GM23338 (cell line): Measurements from ENCODE around the gene TCERG1L. TPM values are rescaled to one million over a fixed set of nuclear protein-coding genes. Genes with fewer than 3 reads are reported as not detected.

ENCODE experiments used
- ATAC-seq: fragments of 200-7000 bp; cut with Tn5 transposase; 3 replicates; pipeline ENCODE4 v1.9.1; 2020
- DNase-seq: peaks from one replicate; pipeline ENCODE4 v3.0.0-alpha.2; 2015; ENCODE audit warnings: low spot score
- H2AFZ ChIP-seq: fragments of 200-600 bp; sonication (generic); 2 replicates; pipeline ENCODE4 v1.8.0; 2016; ENCODE audit warnings: antibody characterized with exemption, mild to moderate bottlenecking, moderate library complexity
- H3F3A ChIP-seq: fragments of 200-600 bp; sonication (generic); replicated peaks from 2 replicates; pipeline ENCODE4 v1.8.0; 2017; ENCODE audit warnings: antibody characterized with exemption, mixed run types, low read depth
- H3K27ac ChIP-seq: fragments of 200-600 bp; sonication (generic); 2 replicates; pipeline ENCODE4 v1.6.1; 2016; ENCODE audit warnings: low read depth
- H3K27me3 ChIP-seq: fragments of 200-600 bp; sonication (generic); 2 replicates; pipeline ENCODE4 v1.8.0; 2016; ENCODE audit warnings: mild to moderate bottlenecking, mixed run types, moderate library complexity; ENCODE audit not compliant: insufficient read depth
- H3K36me3 ChIP-seq: fragments of 200-600 bp; sonication (generic); 2 replicates; pipeline ENCODE4 v1.8.0; 2016; ENCODE audit warnings: mild to moderate bottlenecking; ENCODE audit not compliant: insufficient read depth
- H3K4me1 ChIP-seq: fragments of 200-600 bp; sonication (generic); 2 replicates; pipeline ENCODE4 v1.8.0; 2016; ENCODE audit warnings: mild to moderate bottlenecking, moderate library complexity; ENCODE audit not compliant: insufficient read depth
- H3K4me2 ChIP-seq: fragments of 200-600 bp; sonication (generic); 2 replicates; pipeline ENCODE4 v1.7.1; 2017; ENCODE audit warnings: mixed run types
- H3K4me3 ChIP-seq: fragments of 200-600 bp; sonication (generic); 2 replicates; pipeline ENCODE4 v1.6.1; 2016; ENCODE audit warnings: mixed run types
- H3K79me2 ChIP-seq: fragments of 200-600 bp; sonication (generic); replicated peaks from 2 replicates; pipeline ENCODE4 v1.8.0; 2017; ENCODE audit warnings: mild to moderate bottlenecking; ENCODE audit not compliant: insufficient read depth
- H3K9me2 ChIP-seq: fragments of 200-600 bp; sonication (generic); 2 replicates; pipeline ENCODE4 v1.8.0; 2017; ENCODE audit not compliant: insufficient read depth
- H4K20me1 ChIP-seq: fragments of 200-600 bp; sonication (generic); replicated peaks from 2 replicates; pipeline ENCODE4 v1.8.0; 2017; ENCODE audit warnings: mild to moderate bottlenecking; ENCODE audit not compliant: insufficient read depth
- H3K27ac Mint-ChIP-seq: 2 replicates; pipeline ENCODE4 v1.8.0; 2020; ENCODE audit warnings: inconsistent platforms, mild to moderate bottlenecking, moderate library complexity, mixed read lengths
- H3K27me3 Mint-ChIP-seq: 3 replicates; pipeline ENCODE4 v1.8.0; 2022; ENCODE audit warnings: low read depth, mild to moderate bottlenecking, moderate library complexity, mixed read lengths, inconsistent platforms; ENCODE audit not compliant: insufficient read depth, poor library complexity
- H3K36me3 Mint-ChIP-seq: 3 replicates; pipeline ENCODE4 v1.8.0; 2021; ENCODE audit warnings: low read depth, mild to moderate bottlenecking, inconsistent platforms, moderate library complexity, mixed read lengths
- H3K4me1 Mint-ChIP-seq: 3 replicates; pipeline ENCODE4 v1.8.0; 2020; ENCODE audit warnings: mild to moderate bottlenecking, inconsistent platforms, mixed read lengths
- H3K4me3 Mint-ChIP-seq: 3 replicates; pipeline ENCODE4 v1.8.0; 2021; ENCODE audit warnings: moderate library complexity, mild to moderate bottlenecking, inconsistent platforms, mixed read lengths
- H3K9me3 Mint-ChIP-seq: 3 replicates; pipeline ENCODE4 v1.8.0; 2020; ENCODE audit warnings: moderate library complexity, mild to moderate bottlenecking, inconsistent platforms, mixed read lengths
- CREB1 ChIP-seq: fragments of 250-450 bp; sonication (Bioruptor Pico); IDR thresholded peaks from 2 replicates; pipeline ENCODE4 v1.5.0; 2020; ENCODE audit warnings: low read depth, mild to moderate bottlenecking, moderate library complexity
- EZH2 ChIP-seq: fragments of 200-600 bp; sonication (generic); IDR thresholded peaks from one replicate; pipeline ENCODE4 v1.8.0; 2017; ENCODE audit warnings: antibody characterized with exemption, mild to moderate bottlenecking, low read depth; ENCODE audit not compliant: unreplicated experiment
- EZH2phosphoT487 ChIP-seq: fragments of 200-600 bp; sonication (generic); IDR thresholded peaks from one replicate; pipeline ENCODE4 v1.8.1; 2018; ENCODE audit warnings: antibody characterized with exemption; ENCODE audit not compliant: unreplicated experiment
- JUNB ChIP-seq: IDR thresholded peaks from one replicate; pipeline ENCODE4 v1.6.1; 2016; ENCODE audit warnings: antibody characterized with exemption; ENCODE audit not compliant: unreplicated experiment
- NANOG ChIP-seq: IDR thresholded peaks from 2 replicates; pipeline ENCODE4 v1.6.1; 2016; ENCODE audit warnings: antibody characterized with exemption, borderline replicate concordance
- POLR2AphosphoS5 ChIP-seq: IDR thresholded peaks from 2 replicates; pipeline ENCODE4 v1.6.1; 2016; ENCODE audit warnings: antibody characterized with exemption, low read depth
- STAT1 ChIP-seq: IDR thresholded peaks from one replicate; pipeline ENCODE4 v1.6.1; 2016; ENCODE audit warnings: antibody characterized with exemption; ENCODE audit not compliant: unreplicated experiment
- ZNF114 ChIP-seq: fragments of 250-450 bp; sonication (Bioruptor Pico); IDR thresholded peaks from 2 replicates; pipeline ENCODE4 v1.5.0; 2020; ENCODE audit warnings: mild to moderate bottlenecking, moderate library complexity
- ZNF331 ChIP-seq: fragments of 250-450 bp; sonication (Bioruptor Pico); IDR thresholded peaks from 2 replicates; pipeline ENCODE4 v1.5.0; 2020; ENCODE audit warnings: low read depth, mild to moderate bottlenecking, moderate library complexity
- polyA plus RNA-seq: library from polyadenylated mRNA; unstranded; fragments of >200 nt; fragmentation: Nextera tagmentation; extraction: Ambion mirVana; gene quantifications from 2 replicates; pipeline ENCODE4 v1.2.1, GENCODE V29; 2016
- total RNA-seq: library from RNA; depleted of rRNA; stranded (reverse); fragments of >200 nt; shearing (Covaris generic); gene quantifications from 2 replicates; pipeline ENCODE4 v1.2.3, GENCODE V29; 2014
- TF ChIP-seq, protein P1 (sequence below): IDR thresholded peaks from 2 replicates; pipeline ENCODE4 v1.6.1; 2016; ENCODE audit warnings: antibody characterized with exemption
- TF ChIP-seq, protein P2 (sequence below): IDR thresholded peaks from one replicate; pipeline ENCODE4 v1.6.1; 2018; ENCODE audit warnings: antibody characterized with exemption; ENCODE audit not compliant: unreplicated experiment
- TF ChIP-seq, protein P3 (sequence below): fragments of 250-450 bp; sonication (Bioruptor Pico); IDR thresholded peaks from 2 replicates; pipeline ENCODE4 v1.5.0; 2020; ENCODE audit warnings: mild to moderate bottlenecking, moderate library complexity
- TF ChIP-seq, protein P4 (sequence below), 2 experiments: fragments of 200-600 bp in 1 of 2; sonication (generic) in 1 of 2; conservative IDR thresholded peaks; 2 replicates each; pipeline versions ENCODE4 v1.5.1 to v1.6.1; 2016 to 2017; ENCODE audit warnings: antibody characterized with exemption in 2 of 2, low read depth in 2 of 2, mild to moderate bottlenecking in 2 of 2, moderate library complexity in 1 of 2

TCERG1L gene
- total and polyA plus RNA-seq, 2 experiments from 2014 or later: 3.9 to 5.5 TPM

DNA sequence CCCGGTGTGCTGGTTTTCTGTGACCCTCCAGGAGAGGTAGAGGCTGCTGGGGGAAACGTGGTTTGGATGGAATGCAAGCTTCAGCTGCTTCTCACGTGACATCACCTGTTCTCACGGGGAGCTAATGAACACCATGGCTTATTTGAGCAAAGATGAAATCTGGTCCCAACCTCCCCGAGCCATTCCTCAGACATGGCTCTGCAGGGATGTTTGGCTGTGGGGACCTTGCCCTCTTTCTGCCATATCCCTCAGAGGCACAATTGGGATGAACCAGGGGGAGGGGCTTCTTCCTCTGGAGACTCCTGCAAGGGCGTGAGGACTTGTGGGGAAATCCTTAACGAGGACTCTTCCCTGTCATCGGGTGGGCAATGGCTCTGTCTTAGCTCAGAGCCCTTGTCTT is 236.8 kb downstream of the TCERG1L start (continued):
- TF ChIP-seq ZNF114 (CRISPR knock-in tag) (no peak), POLR2AphosphoS5 (no peak)

DNA sequence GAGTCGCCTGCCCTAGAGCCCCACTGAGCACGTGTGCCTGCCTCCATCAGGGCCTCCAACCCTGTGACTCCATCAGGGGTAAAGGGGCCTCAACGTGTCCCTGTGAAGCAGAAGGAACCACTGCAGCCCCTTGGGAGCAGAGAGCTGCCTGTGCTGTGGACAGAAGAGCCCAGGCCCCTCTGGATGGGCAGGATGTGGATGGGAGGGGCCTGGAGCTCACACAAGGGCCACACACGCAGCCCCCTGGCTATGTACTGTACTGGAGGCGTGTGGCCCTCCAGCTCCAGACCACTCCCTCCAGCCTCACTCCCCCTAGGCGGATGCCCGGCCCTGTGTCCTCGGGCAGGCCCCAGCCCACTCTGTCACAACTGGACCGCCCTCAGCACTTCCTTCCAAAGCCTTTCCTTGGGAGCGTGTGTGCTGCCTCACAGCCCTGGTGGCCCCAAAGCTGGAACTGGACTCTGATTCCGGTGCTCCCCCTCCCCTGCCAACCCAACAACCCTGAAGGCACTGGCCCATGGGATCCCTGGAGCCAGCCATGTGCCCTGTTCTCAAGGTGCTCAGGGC is 238.0 kb downstream of the TCERG1L start:
- Histone ChIP-seq H3K27ac (no peak overlapping the region), H3K36me3 (no peaks in the 10 kb centered on the region), H3K9me2 (no peaks in the 10 kb centered on the region), H3K79me2 (no peaks in the 10 kb centered on the region), H3K4me1 (peaks cover 6% of the 10 kb centered on the region; the same call in 1 of the 2 replicates), H3K27me3 (no peaks in the 10 kb centered on the region), H4K20me1 (no peaks in the 10 kb centered on the region), H3K4me3 (no peak overlapping the region), H3F3A (peaks cover 7% of the 10 kb centered on the region), H2AFZ (no peak overlapping the region), H3K4me2 (no peak overlapping the region)
- Mint-ChIP-seq H3K9me3 (peaks cover 41% of the 10 kb centered on the region), H3K4me3 (no peak overlapping the region), H3K27ac (no peak overlapping the region), H3K4me1 (peaks cover 3% of the 10 kb centered on the region; the same call in 2 of the 3 replicates), H3K36me3 (0 out of 3 replicates have a peak, but pooled peaks cover 2% of the 10 kb centered on the region), H3K27me3 (peaks cover 4% of the 10 kb centered on the region)
- no peak for ATAC-seq
- TF ChIP-seq NANOG (no peak), ZNF114 (CRISPR knock-in tag) (no peak), CREB1 (CRISPR knock-in tag) (no peak), EZH2 (no peak), ZNF331 (CRISPR knock-in tag) (no peak), JUNB (no peak), EZH2phosphoT487 (no peak), POLR2AphosphoS5 (no peak), STAT1 (no peak)
- TF ChIP-seq, protein P1, sequence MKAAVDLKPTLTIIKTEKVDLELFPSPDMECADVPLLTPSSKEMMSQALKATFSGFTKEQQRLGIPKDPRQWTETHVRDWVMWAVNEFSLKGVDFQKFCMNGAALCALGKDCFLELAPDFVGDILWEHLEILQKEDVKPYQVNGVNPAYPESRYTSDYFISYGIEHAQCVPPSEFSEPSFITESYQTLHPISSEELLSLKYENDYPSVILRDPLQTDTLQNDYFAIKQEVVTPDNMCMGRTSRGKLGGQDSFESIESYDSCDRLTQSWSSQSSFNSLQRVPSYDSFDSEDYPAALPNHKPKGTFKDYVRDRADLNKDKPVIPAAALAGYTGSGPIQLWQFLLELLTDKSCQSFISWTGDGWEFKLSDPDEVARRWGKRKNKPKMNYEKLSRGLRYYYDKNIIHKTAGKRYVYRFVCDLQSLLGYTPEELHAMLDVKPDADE: no peak
- TF ChIP-seq, protein P2, sequence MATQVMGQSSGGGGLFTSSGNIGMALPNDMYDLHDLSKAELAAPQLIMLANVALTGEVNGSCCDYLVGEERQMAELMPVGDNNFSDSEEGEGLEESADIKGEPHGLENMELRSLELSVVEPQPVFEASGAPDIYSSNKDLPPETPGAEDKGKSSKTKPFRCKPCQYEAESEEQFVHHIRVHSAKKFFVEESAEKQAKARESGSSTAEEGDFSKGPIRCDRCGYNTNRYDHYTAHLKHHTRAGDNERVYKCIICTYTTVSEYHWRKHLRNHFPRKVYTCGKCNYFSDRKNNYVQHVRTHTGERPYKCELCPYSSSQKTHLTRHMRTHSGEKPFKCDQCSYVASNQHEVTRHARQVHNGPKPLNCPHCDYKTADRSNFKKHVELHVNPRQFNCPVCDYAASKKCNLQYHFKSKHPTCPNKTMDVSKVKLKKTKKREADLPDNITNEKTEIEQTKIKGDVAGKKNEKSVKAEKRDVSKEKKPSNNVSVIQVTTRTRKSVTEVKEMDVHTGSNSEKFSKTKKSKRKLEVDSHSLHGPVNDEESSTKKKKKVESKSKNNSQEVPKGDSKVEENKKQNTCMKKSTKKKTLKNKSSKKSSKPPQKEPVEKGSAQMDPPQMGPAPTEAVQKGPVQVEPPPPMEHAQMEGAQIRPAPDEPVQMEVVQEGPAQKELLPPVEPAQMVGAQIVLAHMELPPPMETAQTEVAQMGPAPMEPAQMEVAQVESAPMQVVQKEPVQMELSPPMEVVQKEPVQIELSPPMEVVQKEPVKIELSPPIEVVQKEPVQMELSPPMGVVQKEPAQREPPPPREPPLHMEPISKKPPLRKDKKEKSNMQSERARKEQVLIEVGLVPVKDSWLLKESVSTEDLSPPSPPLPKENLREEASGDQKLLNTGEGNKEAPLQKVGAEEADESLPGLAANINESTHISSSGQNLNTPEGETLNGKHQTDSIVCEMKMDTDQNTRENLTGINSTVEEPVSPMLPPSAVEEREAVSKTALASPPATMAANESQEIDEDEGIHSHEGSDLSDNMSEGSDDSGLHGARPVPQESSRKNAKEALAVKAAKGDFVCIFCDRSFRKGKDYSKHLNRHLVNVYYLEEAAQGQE: no peak
- TF ChIP-seq, protein P3, sequence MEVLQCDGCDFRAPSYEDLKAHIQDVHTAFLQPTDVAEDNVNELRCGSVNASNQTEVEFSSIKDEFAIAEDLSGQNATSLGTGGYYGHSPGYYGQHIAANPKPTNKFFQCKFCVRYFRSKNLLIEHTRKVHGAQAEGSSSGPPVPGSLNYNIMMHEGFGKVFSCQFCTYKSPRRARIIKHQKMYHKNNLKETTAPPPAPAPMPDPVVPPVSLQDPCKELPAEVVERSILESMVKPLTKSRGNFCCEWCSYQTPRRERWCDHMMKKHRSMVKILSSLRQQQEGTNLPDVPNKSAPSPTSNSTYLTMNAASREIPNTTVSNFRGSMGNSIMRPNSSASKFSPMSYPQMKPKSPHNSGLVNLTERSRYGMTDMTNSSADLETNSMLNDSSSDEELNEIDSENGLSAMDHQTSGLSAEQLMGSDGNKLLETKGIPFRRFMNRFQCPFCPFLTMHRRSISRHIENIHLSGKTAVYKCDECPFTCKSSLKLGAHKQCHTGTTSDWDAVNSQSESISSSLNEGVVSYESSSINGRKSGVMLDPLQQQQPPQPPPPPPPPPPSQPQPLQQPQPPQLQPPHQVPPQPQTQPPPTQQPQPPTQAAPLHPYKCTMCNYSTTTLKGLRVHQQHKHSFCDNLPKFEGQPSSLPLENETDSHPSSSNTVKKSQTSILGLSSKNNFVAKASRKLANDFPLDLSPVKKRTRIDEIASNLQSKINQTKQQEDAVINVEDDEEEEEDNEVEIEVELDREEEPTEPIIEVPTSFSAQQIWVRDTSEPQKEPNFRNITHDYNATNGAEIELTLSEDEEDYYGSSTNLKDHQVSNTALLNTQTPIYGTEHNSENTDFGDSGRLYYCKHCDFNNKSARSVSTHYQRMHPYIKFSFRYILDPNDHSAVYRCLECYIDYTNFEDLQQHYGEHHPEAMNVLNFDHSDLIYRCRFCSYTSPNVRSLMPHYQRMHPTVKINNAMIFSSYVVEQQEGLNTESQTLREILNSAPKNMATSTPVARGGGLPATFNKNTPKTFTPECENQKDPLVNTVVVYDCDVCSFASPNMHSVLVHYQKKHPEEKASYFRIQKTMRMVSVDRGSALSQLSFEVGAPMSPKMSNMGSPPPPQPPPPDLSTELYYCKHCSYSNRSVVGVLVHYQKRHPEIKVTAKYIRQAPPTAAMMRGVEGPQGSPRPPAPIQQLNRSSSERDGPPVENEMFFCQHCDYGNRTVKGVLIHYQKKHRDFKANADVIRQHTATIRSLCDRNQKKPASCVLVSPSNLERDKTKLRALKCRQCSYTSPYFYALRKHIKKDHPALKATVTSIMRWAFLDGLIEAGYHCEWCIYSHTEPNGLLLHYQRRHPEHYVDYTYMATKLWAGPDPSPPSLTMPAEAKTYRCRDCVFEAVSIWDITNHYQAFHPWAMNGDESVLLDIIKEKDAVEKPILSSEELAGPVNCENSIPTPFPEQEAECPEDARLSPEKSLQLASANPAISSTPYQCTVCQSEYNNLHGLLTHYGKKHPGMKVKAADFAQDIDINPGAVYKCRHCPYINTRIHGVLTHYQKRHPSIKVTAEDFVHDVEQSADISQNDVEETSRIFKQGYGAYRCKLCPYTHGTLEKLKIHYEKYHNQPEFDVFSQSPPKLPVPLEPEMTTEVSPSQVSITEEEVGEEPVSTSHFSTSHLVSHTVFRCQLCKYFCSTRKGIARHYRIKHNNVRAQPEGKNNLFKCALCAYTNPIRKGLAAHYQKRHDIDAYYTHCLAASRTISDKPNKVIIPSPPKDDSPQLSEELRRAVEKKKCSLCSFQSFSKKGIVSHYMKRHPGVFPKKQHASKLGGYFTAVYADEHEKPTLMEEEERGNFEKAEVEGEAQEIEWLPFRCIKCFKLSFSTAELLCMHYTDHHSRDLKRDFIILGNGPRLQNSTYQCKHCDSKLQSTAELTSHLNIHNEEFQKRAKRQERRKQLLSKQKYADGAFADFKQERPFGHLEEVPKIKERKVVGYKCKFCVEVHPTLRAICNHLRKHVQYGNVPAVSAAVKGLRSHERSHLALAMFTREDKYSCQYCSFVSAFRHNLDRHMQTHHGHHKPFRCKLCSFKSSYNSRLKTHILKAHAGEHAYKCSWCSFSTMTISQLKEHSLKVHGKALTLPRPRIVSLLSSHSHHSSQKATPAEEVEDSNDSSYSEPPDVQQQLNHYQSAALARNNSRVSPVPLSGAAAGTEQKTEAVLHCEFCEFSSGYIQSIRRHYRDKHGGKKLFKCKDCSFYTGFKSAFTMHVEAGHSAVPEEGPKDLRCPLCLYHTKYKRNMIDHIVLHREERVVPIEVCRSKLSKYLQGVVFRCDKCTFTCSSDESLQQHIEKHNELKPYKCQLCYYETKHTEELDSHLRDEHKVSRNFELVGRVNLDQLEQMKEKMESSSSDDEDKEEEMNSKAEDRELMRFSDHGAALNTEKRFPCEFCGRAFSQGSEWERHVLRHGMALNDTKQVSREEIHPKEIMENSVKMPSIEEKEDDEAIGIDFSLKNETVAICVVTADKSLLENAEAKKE (CRISPR knock-in tag): no peak
- TF ChIP-seq, protein P4, sequence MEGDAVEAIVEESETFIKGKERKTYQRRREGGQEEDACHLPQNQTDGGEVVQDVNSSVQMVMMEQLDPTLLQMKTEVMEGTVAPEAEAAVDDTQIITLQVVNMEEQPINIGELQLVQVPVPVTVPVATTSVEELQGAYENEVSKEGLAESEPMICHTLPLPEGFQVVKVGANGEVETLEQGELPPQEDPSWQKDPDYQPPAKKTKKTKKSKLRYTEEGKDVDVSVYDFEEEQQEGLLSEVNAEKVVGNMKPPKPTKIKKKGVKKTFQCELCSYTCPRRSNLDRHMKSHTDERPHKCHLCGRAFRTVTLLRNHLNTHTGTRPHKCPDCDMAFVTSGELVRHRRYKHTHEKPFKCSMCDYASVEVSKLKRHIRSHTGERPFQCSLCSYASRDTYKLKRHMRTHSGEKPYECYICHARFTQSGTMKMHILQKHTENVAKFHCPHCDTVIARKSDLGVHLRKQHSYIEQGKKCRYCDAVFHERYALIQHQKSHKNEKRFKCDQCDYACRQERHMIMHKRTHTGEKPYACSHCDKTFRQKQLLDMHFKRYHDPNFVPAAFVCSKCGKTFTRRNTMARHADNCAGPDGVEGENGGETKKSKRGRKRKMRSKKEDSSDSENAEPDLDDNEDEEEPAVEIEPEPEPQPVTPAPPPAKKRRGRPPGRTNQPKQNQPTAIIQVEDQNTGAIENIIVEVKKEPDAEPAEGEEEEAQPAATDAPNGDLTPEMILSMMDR (conservative IDR thresholded peaks at IDR 0.05; ENCODE audit: low read depth in 2 of 2): no peak
- DNase-seq: no peak
